Measurements from ENCODE around the gene STXBP5.

Gene STXBP5

GRCh38 chr6:147245693-147246092 lies 41.5 kb downstream of the STXBP5 start:
- no peak overlapping the region for H4K8ac ChIP-seq (ENCODE audit: low read depth, low read length)
- no peak overlapping the region for H2BK12ac ChIP-seq (ENCODE audit: low read length)
- no peaks in the 10 kb centered on the region for H3K79me2 ChIP-seq (ENCODE audit: control insufficient read depth, insufficient read depth, low read length, poor library complexity)
- H3K27ac ChIP-seq (ENCODE audit: low read depth, low read length) = no peak overlapping the region
- no peaks in the 10 kb centered on the region for H3K9me3 ChIP-seq (ENCODE audit: insufficient read depth, low read depth, low read length)
- peak in 1 of 2 donors; percentile 3 for DNase-seq
- H3K4ac ChIP-seq (ENCODE audit: low read depth, low read length) = no peak overlapping the region
- H3K4me3 ChIP-seq (ENCODE audit: low read depth, low read length) = no peak overlapping the region
- no CpG with 5 or more reads among the region's 2 CpGs for WGBS (ENCODE audit: extremely low coverage, insufficient coverage, insufficient read length)
- peaks cover 5% of the 10 kb centered on the region in 2 experiments for H3K36me3 ChIP-seq (ENCODE audit: control insufficient read depth in 1 of 2, insufficient read depth in 2 of 2, low read length in 2 of 2)
- no peak overlapping the region for H2BK5ac ChIP-seq (ENCODE audit: low read depth, low read length, poor library complexity)
- no peak overlapping the region for H3K23ac ChIP-seq (ENCODE audit: low read length)
- H2AK5ac ChIP-seq (ENCODE audit: low read length) = no peak overlapping the region
- no peaks in the 10 kb centered on the region for H3K4me1 ChIP-seq (ENCODE audit: control insufficient read depth in 1 of 2, insufficient read depth in 2 of 2, low read length in 2 of 2)
- H2AFZ ChIP-seq (ENCODE audit: insufficient read depth, low read length, poor library complexity) = no peak overlapping the region
- no peak overlapping the region for H2BK120ac ChIP-seq (ENCODE audit: insufficient read depth, low read length, poor library complexity)
- H3K14ac ChIP-seq (ENCODE audit: low read length) = no peak overlapping the region
- no peaks in the 10 kb centered on the region for H3K79me1 ChIP-seq (ENCODE audit: low read length)
- no peak overlapping the region for H4K91ac ChIP-seq (ENCODE audit: low read depth, low read length)
- H3K27me3 ChIP-seq (ENCODE audit: insufficient read depth, low read length) = no peaks in the 10 kb centered on the region
- H3K9ac ChIP-seq (ENCODE audit: low read length) = no peak overlapping the region
- H3K18ac ChIP-seq (ENCODE audit: low read length) = no peak overlapping the region
- H4K12ac ChIP-seq (ENCODE audit: low read depth, low read length) = no peak overlapping the region
- H3K4me2 ChIP-seq (ENCODE audit: low read length) = no peak overlapping the region

- no peaks in the 10 kb centered on the region for H3K4me1 ChIP-seq (ENCODE audit: control insufficient read depth in 1 of 2, insufficient read depth in 2 of 2, low read length in 2 of 2)
- H3K4ac ChIP-seq (ENCODE audit: low read depth, low read length) = no peak overlapping the region
- H3K27me3 ChIP-seq (ENCODE audit: insufficient read depth, low read length) = no peaks in the 10 kb centered on the region
- H3K79me2 ChIP-seq (ENCODE audit: control insufficient read depth, insufficient read depth, low read length, poor library complexity) = no peaks in the 10 kb centered on the region
- no peak overlapping the region for H3K18ac ChIP-seq (ENCODE audit: low read length)
- H2AFZ ChIP-seq (ENCODE audit: insufficient read depth, low read length, poor library complexity) = no peak overlapping the region
- no peaks in the 10 kb centered on the region for H3K79me1 ChIP-seq (ENCODE audit: low read length)
- no peak overlapping the region for H2AK5ac ChIP-seq (ENCODE audit: low read length)
- H2BK5ac ChIP-seq (ENCODE audit: low read depth, low read length, poor library complexity) = no peak overlapping the region
- no peak overlapping the region for H3K4me2 ChIP-seq (ENCODE audit: low read length)
- H3K9ac ChIP-seq (ENCODE audit: low read length) = no peak overlapping the region
- H2BK12ac ChIP-seq (ENCODE audit: low read length) = no peak overlapping the region
- no peak overlapping the region for H3K14ac ChIP-seq (ENCODE audit: low read length)
- no CpG with 5 or more reads among the region's 5 CpGs for WGBS (ENCODE audit: extremely low coverage, insufficient coverage, insufficient read length)
- no peak overlapping the region for H4K91ac ChIP-seq (ENCODE audit: low read depth, low read length)
- no peak overlapping the region for H4K12ac ChIP-seq (ENCODE audit: low read depth, low read length)
- H2BK120ac ChIP-seq (ENCODE audit: insufficient read depth, low read length, poor library complexity) = no peak overlapping the region
- no peak for DNase-seq
- H3K27ac ChIP-seq (ENCODE audit: low read depth, low read length) = no peak overlapping the region
- peaks cover 15% of the 10 kb centered on the region in 2 experiments for H3K36me3 ChIP-seq (ENCODE audit: control insufficient read depth in 1 of 2, insufficient read depth in 2 of 2, low read length in 2 of 2)
- H3K4me3 ChIP-seq (ENCODE audit: low read depth, low read length) = no peak overlapping the region
- peaks cover 3% of the 10 kb centered on the region for H3K9me3 ChIP-seq (ENCODE audit: insufficient read depth, low read depth, low read length)
- no peak overlapping the region for H4K8ac ChIP-seq (ENCODE audit: low read depth, low read length)
- H3K23ac ChIP-seq (ENCODE audit: low read length) = no peak overlapping the region
These were observed 42.8 kb downstream of the STXBP5 start for GRCh38 chr6:147246853-147247635.

- Histone ChIP-seq H2AFZ (ENCODE audit: insufficient read depth, low read length, poor library complexity) (no peak overlapping the region), H3K4me1 (ENCODE audit: control insufficient read depth in 1 of 2, insufficient read depth in 2 of 2, low read length in 2 of 2) (no peaks in the 10 kb centered on the region), H4K91ac (ENCODE audit: low read depth, low read length) (no peak overlapping the region), H2BK120ac (ENCODE audit: insufficient read depth, low read length, poor library complexity) (no peak overlapping the region), H3K36me3 (ENCODE audit: control insufficient read depth in 1 of 2, insufficient read depth in 2 of 2, low read length in 2 of 2) (peaks cover 13 to 15% of the 10 kb centered on the region in 2 experiments), H3K79me1 (ENCODE audit: low read length) (no peaks in the 10 kb centered on the region), H3K9ac (ENCODE audit: low read length) (no peak overlapping the region), H2AK5ac (ENCODE audit: low read length) (no peak overlapping the region), H4K8ac (ENCODE audit: low read depth, low read length) (no peak overlapping the region), H2BK5ac (ENCODE audit: low read depth, low read length, poor library complexity) (no peak overlapping the region), H3K27me3 (ENCODE audit: insufficient read depth, low read length) (no peaks in the 10 kb centered on the region), H3K27ac (ENCODE audit: low read depth, low read length) (no peak overlapping the region), H3K18ac (ENCODE audit: low read length) (no peak overlapping the region), H3K23ac (ENCODE audit: low read length) (no peak overlapping the region), H3K79me2 (ENCODE audit: control insufficient read depth, insufficient read depth, low read length, poor library complexity) (no peaks in the 10 kb centered on the region), H3K4me2 (ENCODE audit: low read length) (no peak overlapping the region), H3K9me3 (ENCODE audit: insufficient read depth, low read depth, low read length) (peaks cover 3% of the 10 kb centered on the region), H3K4ac (ENCODE audit: low read depth, low read length) (no peak overlapping the region), H2BK12ac (ENCODE audit: low read length) (no peak overlapping the region), H4K12ac (ENCODE audit: low read depth, low read length) (no peak overlapping the region), H3K14ac (ENCODE audit: low read length) (no peak overlapping the region), H3K4me3 (ENCODE audit: low read depth, low read length) (no peak overlapping the region)
- no peak for DNase-seq
- WGBS (ENCODE audit: extremely low coverage, insufficient coverage, insufficient read length) = no CpG with 5 or more reads among the region's 1 CpG
These were observed 44.6 kb downstream of the STXBP5 start for GRCh38 chr6:147248859-147249258.

- H3K27ac ChIP-seq (ENCODE audit: low read depth, low read length) = no peak overlapping the region
- H3K4me1 ChIP-seq (ENCODE audit: control insufficient read depth in 1 of 2, insufficient read depth in 2 of 2, low read length in 2 of 2) = no peaks in the 10 kb centered on the region
- no peaks in the 10 kb centered on the region for H3K79me1 ChIP-seq (ENCODE audit: low read length)
- H3K4me3 ChIP-seq (ENCODE audit: low read depth, low read length) = no peak overlapping the region
- no CpG with 5 or more reads among the region's 16 CpGs for WGBS (ENCODE audit: extremely low coverage, insufficient coverage, insufficient read length)
- no peak overlapping the region for H3K23ac ChIP-seq (ENCODE audit: low read length)
- peaks cover 3% of the 10 kb centered on the region for H3K9me3 ChIP-seq (ENCODE audit: insufficient read depth, low read depth, low read length)
- H2AK5ac ChIP-seq (ENCODE audit: low read length) = no peak overlapping the region
- no peak overlapping the region for H2BK5ac ChIP-seq (ENCODE audit: low read depth, low read length, poor library complexity)
- H4K12ac ChIP-seq (ENCODE audit: low read depth, low read length) = no peak overlapping the region
- H2BK120ac ChIP-seq (ENCODE audit: insufficient read depth, low read length, poor library complexity) = no peak overlapping the region
- H2BK12ac ChIP-seq (ENCODE audit: low read length) = no peak overlapping the region
- H3K27me3 ChIP-seq (ENCODE audit: insufficient read depth, low read length) = no peaks in the 10 kb centered on the region
- no peak overlapping the region for H3K18ac ChIP-seq (ENCODE audit: low read length)
- H4K8ac ChIP-seq (ENCODE audit: low read depth, low read length) = no peak overlapping the region
- H3K4ac ChIP-seq (ENCODE audit: low read depth, low read length) = no peak overlapping the region
- no peak overlapping the region for H3K14ac ChIP-seq (ENCODE audit: low read length)
- H3K4me2 ChIP-seq (ENCODE audit: low read length) = no peak overlapping the region
- peaks cover 13 to 14% of the 10 kb centered on the region in 2 experiments for H3K36me3 ChIP-seq (ENCODE audit: control insufficient read depth in 1 of 2, insufficient read depth in 2 of 2, low read length in 2 of 2)
- H4K91ac ChIP-seq (ENCODE audit: low read depth, low read length) = no peak overlapping the region
- H3K79me2 ChIP-seq (ENCODE audit: control insufficient read depth, insufficient read depth, low read length, poor library complexity) = no peaks in the 10 kb centered on the region
- no peak overlapping the region for H3K9ac ChIP-seq (ENCODE audit: low read length)
- H2AFZ ChIP-seq (ENCODE audit: insufficient read depth, low read length, poor library complexity) = no peak overlapping the region
- DNase-seq = no peak
These were observed 46.9 kb downstream of the STXBP5 start for GRCh38 chr6:147251072-147251471.
